Mononuclear cell (primary cell): ENCODE data around the gene RARRES2. TPM values are rescaled to one million over a fixed set of nuclear protein-coding genes. Genes with fewer than 3 reads are reported as not detected.

ENCODE experiments used
- H3K27me3 ChIP-seq: 2 replicates; pipeline ENCODE4 v1.6.0; 2011; ENCODE audit warnings: low read length, control low read depth; ENCODE audit not compliant: insufficient read depth
- H3K4me1 ChIP-seq: 2 replicates; pipeline ENCODE4 v1.5.1; 2011; ENCODE audit warnings: mild to moderate bottlenecking, low read length, control low read depth; ENCODE audit not compliant: insufficient read depth
- H3K4me3 ChIP-seq: 2 replicates; pipeline ENCODE4 v1.5.1; 2011; ENCODE audit warnings: mild to moderate bottlenecking, low read length, moderate library complexity
- H3K9me3 ChIP-seq: 2 replicates; pipeline ENCODE4 v1.5.1; 2011; ENCODE audit warnings: low read depth, mild to moderate bottlenecking, control low read depth, low read length
- total RNA-seq: library from RNA; depleted of rRNA; stranded (reverse); fragments of >200 nt; gene quantifications from one replicate; pipeline ENCODE4 v1.2.3, GENCODE V29; 2012

Gene RARRES2
- total RNA-seq, 1 donor, result not detected

DNA sequence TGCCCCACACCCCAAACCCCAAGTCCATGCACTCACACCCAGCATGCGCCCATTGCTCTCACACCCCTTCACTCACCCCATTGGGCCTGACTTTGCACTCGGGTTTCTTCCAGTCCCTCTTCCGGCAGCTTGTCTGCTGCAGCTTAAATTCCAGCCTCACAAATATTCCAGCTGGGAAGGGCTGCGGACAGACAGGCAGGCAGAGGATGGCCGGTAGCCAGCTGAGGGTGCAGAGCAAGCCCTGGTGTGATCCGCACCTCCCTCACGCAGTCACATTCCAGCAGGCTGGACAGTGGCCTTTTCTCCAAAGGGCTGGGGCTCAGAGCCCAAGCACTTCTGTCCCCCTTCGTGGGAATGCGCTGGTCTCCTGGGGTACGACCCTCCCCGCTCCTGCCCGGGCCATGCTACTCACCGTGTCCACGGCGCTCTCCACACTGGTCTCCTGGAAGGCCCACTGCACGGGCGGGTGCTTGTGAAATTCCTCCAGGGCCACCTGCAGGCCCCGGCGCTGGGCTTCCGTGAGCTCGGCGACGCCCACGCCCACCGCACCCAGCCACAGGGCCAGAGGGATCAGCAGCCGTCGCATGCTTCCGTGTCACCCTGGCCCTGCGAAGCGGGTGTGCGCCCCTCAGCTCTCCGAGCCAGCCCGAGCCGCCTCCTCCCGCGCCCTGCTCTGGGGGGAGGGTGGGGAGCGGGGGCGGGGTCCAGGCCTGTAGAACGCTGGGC lies 1.2 kb downstream of the RARRES2 start:
- Histone ChIP-seq H3K27me3 (peaks cover 35% of the 10 kb centered on the region), H3K4me3 (no peak overlapping the region), H3K4me1 (no peaks in the 10 kb centered on the region), H3K9me3 (peaks cover 6% of the 10 kb centered on the region)

DNA sequence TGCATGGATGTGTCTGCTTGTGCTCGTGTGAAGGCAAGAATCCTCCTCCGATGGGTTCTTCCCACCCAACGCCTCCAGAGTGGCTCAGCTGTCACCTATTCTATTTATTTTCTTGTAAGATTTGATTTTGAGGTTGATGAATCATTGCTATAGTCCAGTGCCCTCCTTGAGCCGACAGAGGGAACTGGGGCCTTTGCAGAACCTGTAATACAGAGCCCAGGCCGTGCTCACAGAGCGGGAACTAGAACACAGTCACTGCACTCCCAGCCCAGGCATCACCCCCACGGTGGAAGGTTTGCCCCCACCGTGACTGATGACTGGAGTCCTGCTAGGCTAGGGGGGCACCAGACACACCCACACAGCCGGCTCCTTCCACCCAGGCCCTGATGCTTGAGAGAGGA lies 2.0 kb downstream of the RARRES2 start:
- Histone ChIP-seq H3K27me3 (peaks cover 32% of the 10 kb centered on the region), H3K9me3 (peaks cover 6% of the 10 kb centered on the region), H3K4me1 (no peaks in the 10 kb centered on the region), H3K4me3 (no peak overlapping the region)

DNA sequence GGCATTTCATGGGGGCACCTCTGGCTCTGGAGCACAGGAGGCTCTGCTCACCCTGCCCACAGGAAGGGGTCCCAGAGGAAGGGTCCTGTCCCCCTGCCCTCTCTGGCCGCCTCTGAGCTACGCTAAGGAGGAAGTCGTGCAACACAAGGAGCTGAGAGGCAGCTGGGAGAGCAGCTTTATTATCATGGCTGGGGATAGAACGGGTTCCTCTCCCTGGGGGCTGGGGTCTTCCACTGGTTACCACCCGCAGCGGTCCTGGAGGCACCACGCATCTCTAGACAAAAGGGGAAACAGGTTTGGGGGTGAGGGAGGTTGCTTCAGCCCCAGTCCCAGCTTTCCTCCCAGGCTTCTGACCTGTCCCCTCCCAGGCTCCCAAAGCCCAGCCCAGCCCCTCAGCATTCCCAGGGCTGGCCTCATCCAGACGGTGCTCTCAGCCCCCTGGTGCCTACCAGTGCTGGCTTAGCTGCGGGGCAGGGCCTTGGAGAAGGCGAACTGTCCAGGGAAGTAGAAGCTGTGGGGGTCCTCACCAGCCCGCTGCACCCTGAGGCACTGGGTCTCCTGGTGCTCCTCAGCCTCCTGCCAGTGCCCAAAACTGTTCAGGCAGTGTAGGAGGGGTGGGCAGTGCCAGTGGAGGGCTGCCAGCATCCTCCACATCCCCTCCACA lies 3.1 kb downstream of the RARRES2 start:
- peaks cover 25% of the 10 kb centered on the region for H3K27me3 ChIP-seq
- no peaks in the 10 kb centered on the region for H3K9me3 ChIP-seq
- H3K4me3 ChIP-seq, result no peak overlapping the region
- H3K4me1 ChIP-seq, result no peaks in the 10 kb centered on the region

DNA sequence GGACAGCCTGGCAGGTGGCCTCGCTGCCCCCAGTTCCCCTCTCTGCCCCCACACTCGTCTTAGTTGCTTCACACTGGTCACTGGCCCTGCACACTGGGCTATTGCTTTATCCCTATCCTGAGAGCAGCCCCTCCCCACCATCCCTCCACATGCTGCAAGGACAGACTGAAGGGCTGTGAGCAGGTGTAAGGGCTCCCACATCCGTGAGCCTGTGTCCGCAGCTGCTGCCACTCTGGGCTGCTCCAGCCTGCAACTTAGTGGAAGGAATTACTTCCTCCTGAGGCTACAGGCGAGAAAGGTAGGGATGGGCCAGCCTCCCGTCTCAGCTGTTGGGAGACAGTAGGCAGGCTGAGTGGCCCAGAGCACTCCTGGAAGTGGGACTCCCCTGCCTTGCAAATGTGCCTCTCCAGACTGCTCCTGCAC lies 3.8 kb downstream of the RARRES2 start:
- H3K4me3 ChIP-seq, result no peak overlapping the region
- no peaks in the 10 kb centered on the region for H3K4me1 ChIP-seq
- H3K27me3 ChIP-seq, result peaks cover 22% of the 10 kb centered on the region
- H3K9me3 ChIP-seq, result no peaks in the 10 kb centered on the region

DNA sequence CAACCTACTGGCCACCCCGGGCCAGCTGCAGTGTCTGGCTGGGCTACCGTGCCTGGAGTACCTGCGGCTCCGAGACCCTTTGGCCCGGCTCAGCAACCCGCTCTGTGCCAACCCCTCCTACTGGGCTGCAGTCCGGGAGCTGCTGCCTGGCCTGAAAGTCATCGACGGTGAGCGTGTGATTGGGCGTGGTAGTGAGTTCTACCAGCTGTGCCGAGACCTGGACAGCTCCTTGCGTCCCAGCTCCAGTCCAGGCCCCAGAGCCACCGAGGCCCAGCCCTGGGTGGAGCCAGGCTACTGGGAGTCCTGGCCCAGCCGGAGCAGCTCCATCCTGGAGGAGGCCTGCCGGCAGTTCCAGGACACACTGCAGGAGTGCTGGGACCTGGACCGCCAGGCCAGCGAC lies 4.2 kb downstream of the RARRES2 start:
- H3K27me3 ChIP-seq, result peaks cover 17% of the 10 kb centered on the region
- H3K4me1 ChIP-seq, result no peaks in the 10 kb centered on the region
- H3K4me3 ChIP-seq, result no peak overlapping the region
- H3K9me3 ChIP-seq, result no peaks in the 10 kb centered on the region

DNA sequence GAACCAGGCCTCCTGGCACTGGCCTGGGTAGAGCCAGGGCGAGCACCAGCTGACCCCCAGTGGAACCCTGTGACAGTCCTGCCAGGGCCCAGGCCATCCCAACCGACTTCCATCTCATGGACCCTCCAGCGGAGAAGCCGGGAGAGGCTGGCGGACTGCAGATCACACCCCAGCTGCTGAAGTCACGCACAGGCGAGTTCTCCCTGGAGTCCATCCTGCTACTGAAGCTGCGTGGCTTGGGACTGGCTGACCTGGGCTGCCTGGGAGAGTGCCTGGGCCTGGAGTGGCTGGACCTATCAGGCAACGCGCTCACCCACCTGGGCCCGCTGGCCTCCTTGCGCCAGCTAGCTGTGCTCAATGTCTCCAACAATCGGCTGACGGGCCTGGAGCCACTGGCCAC lies 4.7 kb downstream of the RARRES2 start:
- H3K4me3 ChIP-seq, result no peak overlapping the region
- no peaks in the 10 kb centered on the region for H3K4me1 ChIP-seq
- H3K27me3 ChIP-seq, result peaks cover 13% of the 10 kb centered on the region
- H3K9me3 ChIP-seq, result no peaks in the 10 kb centered on the region

DNA sequence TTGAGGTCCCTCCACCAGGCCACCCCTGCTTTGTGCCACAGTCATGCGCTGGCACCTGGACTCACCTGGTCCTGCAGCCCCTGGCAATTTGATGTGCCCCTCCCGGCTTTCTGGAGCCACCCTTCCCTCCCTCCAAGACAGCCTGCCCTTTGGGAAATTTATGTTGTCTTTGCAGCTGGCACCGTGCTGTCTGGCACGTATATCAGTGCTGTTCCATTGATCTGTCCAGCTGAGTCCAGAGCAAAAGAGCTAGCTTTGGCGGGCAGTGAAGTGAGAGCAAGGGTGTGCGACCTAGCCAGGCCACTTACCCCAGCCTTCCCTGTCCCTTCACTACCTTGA lies 5.7 kb downstream of the RARRES2 start:
- H3K4me1 ChIP-seq, result no peaks in the 10 kb centered on the region
- peaks cover 7% of the 10 kb centered on the region for H3K27me3 ChIP-seq
- no peak overlapping the region for H3K4me3 ChIP-seq
- no peaks in the 10 kb centered on the region for H3K9me3 ChIP-seq

DNA sequence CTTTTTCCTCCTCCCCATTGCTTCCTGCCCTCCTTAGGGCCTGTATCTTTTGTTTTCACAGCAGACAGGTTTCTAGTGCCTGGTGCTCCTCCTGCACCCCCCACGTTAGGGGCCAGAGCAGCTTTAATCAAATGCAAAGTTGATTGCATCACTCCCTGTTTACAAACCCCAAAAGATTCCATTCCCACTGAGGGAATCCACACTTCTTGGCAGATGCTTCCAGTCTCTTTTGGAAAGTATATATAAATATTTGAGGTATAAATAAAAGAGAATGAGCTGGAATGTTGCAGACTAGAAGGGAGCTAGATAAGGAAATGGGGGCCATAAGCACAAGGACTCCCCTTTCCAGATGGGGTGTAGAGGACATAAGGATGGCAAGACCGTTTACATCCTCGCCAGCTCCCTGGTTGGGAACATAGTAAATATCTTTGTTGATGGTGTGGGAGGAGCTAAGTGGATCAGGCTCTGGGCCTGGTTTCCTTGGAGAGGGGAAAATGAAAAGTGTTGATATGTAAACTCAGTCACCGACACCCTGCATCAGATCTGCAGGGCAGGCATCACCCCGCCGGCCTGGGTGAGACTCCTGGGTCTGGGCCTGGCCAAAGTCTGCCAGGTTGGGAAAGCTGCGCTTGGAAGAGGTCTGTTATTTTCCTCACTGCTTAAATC lies 6.2 kb downstream of the RARRES2 start:
- no peak overlapping the region for H3K4me3 ChIP-seq
- H3K27me3 ChIP-seq, result peaks cover 5% of the 10 kb centered on the region
- no peaks in the 10 kb centered on the region for H3K9me3 ChIP-seq
- H3K4me1 ChIP-seq, result no peaks in the 10 kb centered on the region

DNA sequence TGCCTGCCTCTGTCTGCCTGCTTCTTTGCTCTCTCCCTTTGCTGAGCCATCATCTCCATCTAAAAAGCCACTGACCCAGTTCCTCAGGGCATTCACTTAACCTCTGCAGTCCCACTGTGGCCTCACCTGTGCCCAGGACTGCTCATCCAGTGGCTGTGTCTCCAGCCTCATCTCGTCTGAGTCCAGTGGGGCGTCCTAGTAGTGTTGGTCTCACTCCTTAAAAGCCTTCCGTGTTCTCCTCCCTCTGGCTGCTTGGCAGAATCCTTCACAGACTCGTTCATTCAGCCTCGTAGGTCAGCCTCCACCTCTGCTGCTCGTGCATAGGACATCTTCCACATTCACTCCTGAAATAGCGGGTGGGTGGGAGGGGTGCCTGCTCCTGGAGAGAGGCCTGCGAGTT lies 7.3 kb downstream of the RARRES2 start:
- Histone ChIP-seq H3K9me3 (no peaks in the 10 kb centered on the region), H3K4me3 (no peak overlapping the region), H3K27me3 (no peaks in the 10 kb centered on the region), H3K4me1 (no peaks in the 10 kb centered on the region)

DNA sequence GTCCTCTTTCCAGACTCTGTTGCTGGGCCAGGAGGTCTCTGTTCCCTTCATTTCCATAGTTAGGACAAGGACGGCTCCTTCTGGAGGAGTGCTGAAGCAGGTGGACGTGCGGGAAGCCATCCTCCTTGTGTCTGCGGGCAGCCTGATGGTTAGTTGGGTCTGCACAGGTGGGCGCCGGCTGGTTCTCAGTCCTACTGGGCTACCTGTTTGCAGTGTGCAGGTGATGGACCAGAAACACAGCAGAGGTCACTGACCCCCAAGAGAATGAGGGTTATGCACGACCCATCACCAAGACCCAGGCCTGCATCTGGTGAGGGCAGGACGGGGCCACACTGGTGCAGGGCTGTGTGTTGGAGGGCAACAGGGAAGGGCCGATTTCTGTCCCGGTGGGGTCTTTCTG lies 7.8 kb downstream of the RARRES2 start:
- Histone ChIP-seq H3K27me3 (no peaks in the 10 kb centered on the region), H3K9me3 (no peaks in the 10 kb centered on the region), H3K4me1 (no peaks in the 10 kb centered on the region), H3K4me3 (no peak overlapping the region)

DNA sequence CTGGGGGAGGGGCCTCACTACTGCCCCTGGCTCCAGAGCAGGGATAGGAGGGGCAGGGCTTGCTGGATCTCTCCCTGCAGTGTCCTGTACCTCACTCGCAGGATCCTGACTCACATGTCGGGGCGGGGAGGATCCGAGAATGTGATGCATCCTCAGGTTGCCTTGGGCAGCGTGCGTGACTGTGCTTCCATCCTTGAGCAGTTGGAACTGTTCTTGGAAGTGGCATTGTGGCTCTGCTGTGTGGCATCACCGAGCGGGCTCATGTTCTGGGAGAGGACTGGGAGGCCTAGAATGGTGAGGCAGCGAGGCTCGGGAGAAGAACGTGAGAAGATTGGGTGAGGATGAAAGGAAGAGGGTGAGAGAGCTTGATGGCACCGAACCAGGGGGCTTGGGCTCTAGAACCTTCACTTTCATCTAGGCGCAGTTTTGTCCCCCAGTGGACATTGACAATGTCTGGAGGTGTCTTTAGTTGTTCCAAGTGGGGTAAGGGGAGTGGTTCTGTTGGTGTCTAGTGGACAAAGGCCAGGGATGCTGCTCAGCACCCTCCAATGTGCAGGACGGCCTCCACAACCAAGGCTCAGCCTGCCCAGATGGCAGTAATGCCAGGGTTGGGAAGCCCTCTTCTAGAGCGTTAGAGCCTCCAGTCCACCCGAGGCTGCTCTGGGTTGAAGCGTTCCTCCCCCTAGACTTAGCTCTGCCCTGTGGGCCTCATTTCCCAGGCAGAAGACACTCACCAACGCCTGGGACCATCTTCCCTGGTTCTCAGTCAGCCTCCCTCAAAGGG lies 8.4 kb downstream of the RARRES2 start:
- Histone ChIP-seq H3K9me3 (no peaks in the 10 kb centered on the region), H3K27me3 (no peaks in the 10 kb centered on the region)

DNA sequence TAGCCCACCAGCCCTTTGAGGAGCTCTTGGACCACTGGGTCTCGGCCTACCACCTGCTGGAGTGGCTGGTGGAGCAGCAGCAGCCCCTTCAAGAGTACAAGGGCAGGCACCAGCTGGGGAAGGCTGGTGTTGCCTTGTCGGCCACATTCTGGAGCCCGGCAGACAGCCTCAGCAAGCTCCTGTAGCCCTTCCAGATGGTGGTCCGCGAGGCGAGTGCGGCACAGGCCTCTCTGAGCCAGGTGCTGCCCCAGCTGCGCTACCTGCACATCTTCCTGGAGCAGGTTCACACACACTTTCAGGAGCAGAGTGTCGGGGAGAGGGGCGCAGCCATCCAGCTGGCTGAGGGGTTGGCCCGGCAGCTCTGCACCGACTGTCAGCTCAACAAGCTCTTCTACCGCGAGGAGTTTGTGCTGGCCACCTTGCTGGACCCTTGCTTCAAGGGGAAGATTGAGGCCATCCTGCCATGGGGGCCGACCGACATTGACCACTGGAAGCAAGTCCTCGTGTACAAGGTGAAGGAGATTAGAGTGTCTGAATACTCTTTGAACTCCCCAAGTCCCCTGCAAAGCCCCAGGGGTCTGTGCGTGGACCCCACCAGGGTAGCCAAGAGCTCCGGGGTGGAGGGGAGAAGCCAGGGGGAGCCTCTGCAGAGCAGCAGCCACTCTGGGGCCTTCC lies 11.1 kb downstream of the RARRES2 start:
- peaks cover 6% of the 10 kb centered on the region for H3K4me1 ChIP-seq
- no peaks in the 10 kb centered on the region for H3K9me3 ChIP-seq
- H3K27me3 ChIP-seq, result no peaks in the 10 kb centered on the region
- H3K4me3 ChIP-seq, result no peak overlapping the region

More for the DNA sequence above, 8.4 kb downstream of the RARRES2 start:
- no peaks in the 10 kb centered on the region for H3K4me1 ChIP-seq
- H3K4me3 ChIP-seq, result no peak overlapping the region

DNA sequence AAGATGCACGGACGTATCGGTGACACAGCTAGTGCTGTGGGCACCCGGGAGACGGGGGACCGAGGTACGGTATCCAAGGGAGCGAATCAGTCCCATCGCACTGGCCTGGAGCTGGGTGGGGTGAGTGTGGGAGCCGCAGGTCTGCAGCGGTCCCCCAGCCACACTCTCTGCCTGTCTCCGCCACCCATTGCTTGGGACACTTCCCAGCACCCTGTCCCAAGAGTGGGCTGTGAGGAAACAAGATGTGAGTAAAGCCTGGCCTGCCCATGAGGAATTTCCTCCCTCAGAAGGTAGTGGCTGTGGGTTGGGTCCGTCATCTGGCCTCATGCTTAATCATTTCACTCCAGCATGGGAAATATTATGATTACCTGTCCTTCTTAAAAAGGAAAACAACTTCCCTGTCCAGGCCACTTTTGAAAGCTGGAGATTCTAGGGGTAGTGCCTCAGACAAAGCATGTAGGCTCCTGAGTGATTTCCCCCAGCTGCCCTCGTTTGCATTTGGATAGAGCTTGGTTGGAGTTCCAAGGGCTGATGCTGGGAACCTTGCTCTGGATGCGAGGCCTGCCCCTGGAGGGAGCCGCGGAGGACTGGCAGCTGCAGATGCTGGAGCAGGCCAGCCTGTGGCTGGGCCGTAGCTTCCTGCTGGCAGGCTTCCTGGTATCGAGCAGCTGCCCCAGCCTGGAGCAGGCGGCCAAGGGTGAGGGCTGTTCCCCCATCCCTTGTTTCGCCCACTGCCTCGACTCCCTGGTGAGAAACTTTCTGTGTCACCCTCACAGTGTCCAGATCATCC lies 11.9 kb downstream of the RARRES2 start:
- Histone ChIP-seq H3K4me3 (no peak overlapping the region), H3K4me1 (peaks cover 14% of the 10 kb centered on the region), H3K9me3 (no peaks in the 10 kb centered on the region), H3K27me3 (no peaks in the 10 kb centered on the region)

DNA sequence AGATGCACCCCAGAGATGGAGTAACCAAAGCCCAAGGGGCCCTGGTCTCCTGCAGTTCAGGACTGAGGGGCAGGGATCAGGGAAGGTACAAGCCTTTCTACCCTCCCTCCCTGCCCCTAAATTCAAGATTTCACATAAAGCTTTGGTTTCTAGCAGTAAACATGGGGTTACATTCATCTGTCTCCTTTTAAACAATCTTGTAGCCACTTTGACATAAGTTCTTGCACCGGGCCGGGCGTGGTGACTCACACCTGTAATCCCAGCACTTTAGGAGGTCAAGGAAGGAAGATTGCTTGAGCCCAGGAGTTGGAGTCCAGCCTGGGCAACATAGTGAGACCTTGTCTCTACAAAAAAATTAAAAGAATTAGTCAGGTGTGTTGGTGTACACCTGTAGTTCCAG lies 14.1 kb downstream of the RARRES2 start:
- Histone ChIP-seq H3K9me3 (no peaks in the 10 kb centered on the region), H3K4me1 (peaks cover 32% of the 10 kb centered on the region), H3K4me3 (no peak overlapping the region), H3K27me3 (no peaks in the 10 kb centered on the region)
